ENCODE data around the gene GNB1.
A peak's percentile ranks its signal among the peaks of the same experiment; 100 is the strongest.
"Not testable (repeated sequence)": the region's sequence is repeated elsewhere in the genome, so short reads cannot be mapped to it uniquely, and the experiment has no call there.

Gene GNB1

GRCh38 chr1:1890506-1891348, at the start of gene GNB1:
Gene GNB1, minus strand, starts transcription at chr1:1891087. Its CDS starts 65,634 bp downstream, at chr1:1825453.
- peak; percentile 97 for DNase-seq

DNA sequence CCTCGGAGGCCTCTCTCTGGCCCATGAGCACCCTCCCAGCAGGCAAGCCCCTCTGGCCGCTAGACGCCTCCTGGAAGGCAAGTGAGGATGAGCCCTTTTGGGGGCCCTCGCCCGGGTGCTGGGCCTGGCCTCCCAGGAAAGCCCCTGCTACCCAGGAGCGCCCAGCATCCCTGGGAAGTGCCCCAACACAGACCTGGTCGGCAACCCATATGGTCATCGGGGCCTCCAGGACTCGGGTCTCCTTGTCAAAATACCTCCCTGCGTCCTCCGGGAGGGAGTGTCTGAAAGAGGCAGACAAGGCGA, 49.2 kb upstream of the GNB1 start:
- no peak for DNase-seq

DNA sequence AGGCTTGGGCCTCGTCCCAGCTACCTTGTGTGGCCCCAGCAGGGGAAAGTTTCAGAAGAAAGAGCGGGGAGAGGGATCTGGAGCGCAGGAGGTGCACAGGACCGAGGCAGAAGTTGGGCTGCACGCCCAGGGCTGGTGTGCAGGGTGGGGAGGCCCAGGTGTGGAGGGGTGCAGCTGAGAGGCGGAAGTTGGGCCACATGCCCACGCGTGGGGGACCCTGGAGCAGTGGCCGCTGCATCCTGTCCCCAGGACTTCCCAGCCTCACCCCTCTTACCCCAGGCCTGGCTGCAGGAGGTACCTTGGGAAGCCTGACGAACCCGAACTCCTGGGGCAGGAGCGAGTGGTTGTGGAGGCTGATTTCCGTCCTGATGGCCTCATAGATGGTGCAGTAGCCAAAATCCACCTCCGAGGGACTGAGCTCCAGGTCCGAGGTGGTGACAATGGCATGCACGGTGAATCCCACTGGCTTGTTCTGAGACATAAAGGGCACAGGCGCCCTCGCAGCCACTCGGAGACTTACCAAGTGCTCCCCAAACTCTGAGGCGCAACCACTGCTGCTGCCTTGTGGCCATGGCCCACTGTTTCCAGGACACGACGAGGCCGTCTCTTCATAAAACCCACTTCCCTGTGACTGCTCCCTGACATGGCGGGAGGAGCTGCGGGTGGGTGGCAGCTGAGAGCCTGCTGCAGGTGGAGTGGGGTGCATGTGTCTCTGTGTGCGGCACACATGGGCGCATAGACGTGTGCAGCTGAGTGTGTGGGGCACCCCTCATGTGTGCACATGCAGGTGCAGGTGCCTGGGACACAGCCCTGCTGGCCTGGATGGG, 48.6 kb upstream of the GNB1 start:
- DNase-seq = no peak

DNA sequence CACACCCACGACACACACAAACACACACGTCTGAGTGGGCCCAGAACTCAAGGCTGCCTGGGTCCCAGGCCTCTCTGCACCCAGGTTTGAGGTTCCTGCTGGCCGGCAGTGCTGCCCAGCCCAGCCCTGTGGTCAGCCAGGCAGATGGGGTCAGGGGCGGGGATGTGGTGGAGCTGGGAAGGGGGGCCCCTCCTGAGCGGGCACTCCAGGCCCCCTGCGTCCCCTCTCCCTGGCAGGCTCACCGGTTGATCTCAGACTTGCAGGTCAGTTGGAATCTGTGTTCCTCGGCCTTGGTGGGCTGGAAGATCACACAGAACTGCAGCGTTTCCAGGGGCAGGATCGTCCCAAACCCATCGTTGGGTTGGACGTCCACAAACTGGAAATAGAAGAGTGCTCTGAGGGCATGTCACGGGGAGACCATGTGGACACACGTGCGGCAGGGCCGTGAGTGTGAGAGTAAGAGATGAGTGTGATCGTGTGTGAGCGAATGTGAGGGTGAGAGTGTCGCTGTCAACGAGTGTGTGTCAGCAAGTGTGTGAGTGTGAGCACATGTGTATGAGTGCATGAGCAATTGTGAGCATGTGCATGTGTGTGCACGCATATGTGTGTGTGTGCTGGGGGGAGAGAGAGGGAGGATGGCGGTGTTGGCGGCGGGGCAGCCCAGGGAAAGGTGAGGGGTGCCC, 47.9 kb upstream of the GNB1 start:
- DNase-seq = no peak

GRCh38 chr1:1938276-1938573, 47.3 kb upstream of the GNB1 start:
- no peak for DNase-seq

DNA sequence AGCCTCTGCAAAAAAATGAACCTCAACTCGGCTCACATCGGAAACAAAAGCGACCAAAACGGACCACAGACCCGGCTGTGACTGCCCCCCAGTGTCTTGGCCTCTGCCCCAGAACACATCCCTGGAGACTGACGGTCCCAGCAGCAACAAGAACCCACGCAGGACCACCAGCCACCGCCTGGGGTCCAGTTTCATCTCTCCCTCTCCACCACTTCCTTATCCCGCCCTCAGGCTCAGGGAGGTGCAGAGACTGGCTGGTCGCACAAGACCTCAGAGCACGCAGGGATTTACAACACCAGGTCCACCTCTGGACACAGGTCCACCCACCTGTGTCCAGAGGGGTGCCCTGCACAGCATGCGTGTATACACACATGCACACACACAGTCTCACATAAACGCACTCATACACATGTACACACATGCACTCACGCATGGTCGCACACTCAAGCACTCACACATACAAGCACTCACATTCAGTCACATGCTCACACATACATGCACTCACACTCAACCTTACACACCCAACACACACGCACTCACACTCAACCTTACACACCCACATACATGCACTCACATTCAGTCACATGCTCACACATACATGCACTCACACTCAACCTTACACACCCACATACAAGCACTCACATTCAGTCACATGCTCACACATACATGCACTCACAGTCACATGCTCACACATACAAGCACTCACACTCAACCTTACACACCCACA, 46.8 kb upstream of the GNB1 start:
- DNase-seq = no peak

- DNase-seq = no peak
Observed at GRCh38 chr1:1937061-1937460, 46.2 kb upstream of the GNB1 start.

- DNase-seq = not testable (repeated sequence)
Observed at GRCh38 chr1:1934848-1935247, 44.0 kb upstream of the GNB1 start.

- no peak for DNase-seq
Observed at GRCh38 chr1:1929639-1930545, 39.0 kb upstream of the GNB1 start.

DNA sequence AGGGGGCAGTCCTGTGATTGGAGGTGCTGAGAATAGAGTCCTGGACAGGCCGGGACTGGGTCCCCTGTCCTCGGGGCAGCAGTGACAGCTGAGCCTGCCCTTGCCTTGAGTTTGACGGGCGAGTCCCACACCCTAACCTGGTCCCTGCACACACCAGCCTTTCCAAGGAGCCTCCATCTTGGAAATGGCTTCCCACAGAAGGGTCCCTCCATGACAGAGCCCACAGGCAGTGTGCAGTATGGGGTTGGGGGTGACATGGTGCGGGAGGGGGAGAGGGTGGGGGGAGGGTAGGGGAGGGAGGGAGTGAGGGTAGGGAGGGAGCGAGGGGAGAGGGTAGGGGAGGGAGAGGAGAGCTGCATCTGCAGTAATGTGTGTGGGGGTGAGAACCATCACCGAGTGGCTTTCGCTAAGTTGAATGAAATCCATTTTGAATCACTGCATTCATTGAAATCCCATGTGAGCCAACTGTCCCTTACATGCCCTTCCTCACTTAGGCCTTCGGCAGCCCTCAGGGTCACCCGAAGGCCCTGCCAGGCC, 38.3 kb upstream of the GNB1 start:
- DNase-seq = no peak

DNA sequence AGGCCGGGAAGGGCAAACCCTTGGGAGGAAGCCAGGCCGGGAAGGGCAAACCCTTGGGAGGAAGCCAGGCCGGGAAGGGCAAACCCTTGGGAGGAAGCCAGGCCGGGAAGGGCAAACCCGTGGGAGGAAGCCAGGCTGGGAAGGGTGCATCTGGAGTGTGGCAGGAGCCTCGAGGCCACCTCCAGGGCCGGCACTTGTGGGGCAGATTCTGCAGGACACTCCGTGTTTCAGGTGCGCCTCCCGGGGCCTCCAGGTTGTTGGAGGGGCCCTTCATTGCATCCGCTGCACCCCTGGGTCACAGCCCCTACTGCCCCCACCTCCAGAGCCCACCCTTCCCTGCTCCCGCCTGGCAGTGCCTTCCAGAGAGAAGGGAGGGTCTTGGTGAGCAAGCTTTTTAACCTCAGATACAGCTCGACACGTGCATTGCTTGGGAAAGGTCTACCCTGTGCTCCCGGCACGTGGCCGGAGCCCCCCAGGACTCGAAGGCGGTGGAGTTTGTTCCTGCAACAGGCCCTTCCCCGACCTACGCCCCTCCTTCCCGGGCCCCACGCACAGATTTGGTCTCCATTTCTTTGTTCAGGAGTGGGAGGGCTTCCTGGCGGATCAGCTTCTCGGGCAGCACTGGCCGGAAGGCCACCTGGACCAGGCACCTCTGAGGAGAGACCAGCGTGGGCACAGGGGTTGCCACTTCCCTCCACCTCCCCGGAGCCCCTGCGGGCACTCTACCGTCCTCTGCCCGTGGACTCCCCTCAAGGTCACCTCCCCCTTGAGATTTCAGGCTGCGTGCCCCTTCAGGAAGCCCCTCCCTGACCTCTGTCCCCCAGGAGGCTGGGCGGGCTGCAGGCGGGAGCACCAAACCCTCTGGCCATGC, 37.6 kb upstream of the GNB1 start:
- no peak for DNase-seq

DNA sequence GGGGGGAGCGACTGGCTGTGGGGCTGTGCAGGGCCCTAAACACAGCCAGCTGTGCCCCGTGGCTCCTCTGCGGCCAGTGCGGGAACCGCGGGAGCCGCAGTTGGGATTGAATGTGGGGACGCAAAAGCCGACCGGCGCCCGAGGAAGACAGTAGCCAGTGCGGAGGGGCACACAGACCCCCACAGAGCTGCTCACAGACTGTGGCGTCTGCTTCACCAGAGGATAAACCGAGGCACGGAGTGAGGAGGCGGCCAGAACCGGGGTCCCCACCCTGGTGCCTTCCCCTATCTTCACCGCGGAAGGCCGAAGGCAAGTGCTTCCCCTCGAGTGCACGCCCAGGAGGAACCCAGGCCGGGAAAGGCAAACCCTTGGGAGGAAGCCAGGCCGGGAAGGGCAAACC, 36.9 kb upstream of the GNB1 start:
- DNase-seq = no peak

GRCh38 chr1:1926886-1927660, 36.2 kb upstream of the GNB1 start:
- no peak for DNase-seq

- DNase-seq = no peak
Observed at GRCh38 chr1:1926346-1926811, 35.5 kb upstream of the GNB1 start.

DNA sequence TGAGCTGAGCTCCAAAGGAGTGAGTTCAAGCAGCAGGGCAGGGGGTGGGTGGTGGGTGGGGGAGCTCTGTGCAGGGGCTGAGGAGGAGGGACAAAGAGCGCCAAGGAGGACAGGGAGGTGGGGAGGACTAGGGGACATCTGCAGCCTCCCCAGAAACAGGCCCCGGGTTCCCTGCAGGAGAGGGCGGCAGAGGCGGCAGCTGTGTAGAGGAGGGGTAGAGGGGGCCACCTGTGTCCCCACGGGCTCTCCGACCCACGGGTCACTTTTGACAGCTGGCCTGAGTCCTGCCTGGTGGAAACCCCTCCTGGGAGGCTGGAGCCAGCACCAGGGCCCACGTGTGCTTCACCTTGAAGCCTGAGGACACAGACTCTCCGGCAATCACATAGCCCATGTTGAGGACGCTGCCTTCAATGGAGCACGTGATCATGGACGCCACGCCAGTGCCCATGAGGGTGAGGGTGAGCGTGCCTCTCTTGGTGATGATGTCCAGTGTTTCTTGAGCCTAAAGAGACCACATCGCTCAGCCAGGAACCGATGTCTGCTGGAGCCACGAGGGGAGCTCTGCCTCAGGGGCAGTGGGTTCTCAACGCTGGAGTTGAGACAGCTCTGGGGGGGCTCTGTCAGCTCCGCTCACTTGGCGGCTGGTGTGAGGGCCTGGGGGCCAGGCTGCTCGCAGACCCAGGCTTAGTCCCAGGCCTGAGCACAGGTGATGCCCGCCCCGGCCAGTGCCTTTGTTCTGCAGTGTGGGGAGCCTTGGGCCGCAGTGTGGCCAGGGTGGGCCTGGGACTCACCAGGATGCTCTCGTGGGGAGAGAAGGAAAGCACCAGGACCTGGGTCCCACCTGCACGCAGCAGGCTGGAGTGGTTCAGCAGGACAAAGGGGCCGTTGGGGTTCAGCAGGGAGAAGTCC, 34.8 kb upstream of the GNB1 start:
- DNase-seq = no peak

GRCh38 chr1:1924849-1925248, 34.0 kb upstream of the GNB1 start:
- no peak for DNase-seq

DNA sequence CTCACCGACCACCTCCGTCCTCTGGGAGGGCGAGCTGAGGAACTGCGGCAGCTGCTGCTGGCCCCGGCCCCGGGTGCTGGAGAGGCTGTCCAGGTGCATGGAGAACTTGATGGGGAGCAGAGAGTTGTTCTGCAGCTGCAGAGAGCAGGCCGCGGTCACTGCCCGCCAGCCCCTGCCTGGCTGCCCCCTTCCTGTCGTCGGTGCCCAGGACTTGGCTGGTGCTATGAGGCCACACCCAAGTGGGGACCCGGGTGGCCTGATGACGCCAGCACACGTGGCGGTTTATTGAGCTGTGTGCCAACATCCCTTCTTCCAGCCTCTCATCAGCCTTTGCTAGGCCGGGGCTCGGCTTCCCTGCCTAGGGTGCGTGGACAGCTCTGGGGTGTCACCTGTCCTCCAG, 33.5 kb upstream of the GNB1 start:
- no peak for DNase-seq

DNA sequence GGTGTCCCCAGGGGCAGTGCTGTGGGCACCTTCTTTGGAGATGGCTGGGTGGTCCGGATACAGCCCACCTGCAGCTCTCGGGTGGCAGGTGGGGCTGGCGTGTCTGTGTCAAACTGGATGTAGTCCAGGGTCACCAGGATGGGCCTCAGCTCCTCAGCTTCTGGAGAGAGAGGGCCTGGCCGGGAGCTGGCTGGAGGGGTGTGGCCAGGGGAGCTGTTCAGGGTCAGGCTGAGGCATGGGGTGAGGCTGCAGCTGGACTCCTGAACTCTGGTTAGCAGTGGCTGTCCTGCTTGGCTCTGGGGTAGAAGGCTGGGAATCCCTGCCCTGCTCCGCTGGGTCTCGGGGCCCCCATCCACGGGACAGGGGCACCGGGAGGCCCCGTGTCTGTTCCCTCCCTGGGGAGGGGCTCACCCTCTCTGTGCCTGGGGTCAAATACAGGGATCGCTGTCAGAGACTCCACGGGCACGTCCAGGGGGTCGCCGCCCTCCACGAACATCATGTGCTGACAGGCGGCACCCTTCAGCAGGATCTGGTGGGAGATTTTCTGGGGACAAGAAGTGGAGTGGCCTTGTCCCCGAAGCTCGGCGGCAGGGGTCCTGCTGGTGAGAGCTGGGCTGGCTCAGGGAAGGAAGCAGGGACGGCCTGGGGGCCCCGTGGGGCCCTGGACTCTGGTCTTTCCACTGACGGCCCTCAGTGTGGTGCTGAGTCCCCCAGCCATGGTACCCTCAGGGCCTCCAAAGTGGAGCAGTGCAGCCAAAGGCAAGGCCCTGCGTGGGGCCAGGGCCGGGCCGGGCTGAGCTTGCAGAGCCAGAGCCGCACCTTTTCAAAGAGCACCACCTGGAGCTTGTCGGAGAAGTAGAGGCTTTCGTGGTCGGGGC, 32.3 kb upstream of the GNB1 start:
- no peak for DNase-seq

Data from retina (tissue), 1 donor.